HG02981 (cell line): ENCODE measurements around the gene MAST4.

ENCODE experiments used
- ATAC-seq: cut with Tn5 transposase; IDR thresholded peaks from one replicate; pipeline ENCODE4 v1.9.1; 2021; ENCODE audit warnings: mild to moderate bottlenecking, moderate library complexity; ENCODE audit not compliant: unreplicated experiment

MAST4 gene

DNA sequence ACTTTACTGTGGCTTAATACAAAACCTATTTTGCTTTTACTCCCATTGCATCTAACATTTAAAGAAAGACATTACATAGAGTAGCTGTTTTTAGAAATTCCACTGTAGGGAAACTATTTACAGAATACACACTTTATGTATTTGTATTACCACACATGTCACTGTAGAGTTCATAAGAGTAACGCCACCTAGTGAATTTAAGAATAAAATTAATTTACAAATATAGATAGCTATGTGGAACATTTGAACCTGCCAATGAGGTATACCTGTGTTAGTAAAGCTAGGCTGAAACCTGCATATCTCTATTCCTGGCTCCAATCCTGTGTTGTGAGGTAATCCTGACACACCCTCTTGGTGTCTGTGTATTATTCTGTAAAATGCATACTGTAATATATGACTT, 234.4 kb downstream of the MAST4 start:
- ATAC-seq = no peak

- ATAC-seq = no peak
Measured at GRCh38 chr5:66839636-66840185, 243.5 kb downstream of the MAST4 start.

- peak; percentile 99 for ATAC-seq
Measured at GRCh38 chr5:66840511-66841013, 244.4 kb downstream of the MAST4 start.

DNA sequence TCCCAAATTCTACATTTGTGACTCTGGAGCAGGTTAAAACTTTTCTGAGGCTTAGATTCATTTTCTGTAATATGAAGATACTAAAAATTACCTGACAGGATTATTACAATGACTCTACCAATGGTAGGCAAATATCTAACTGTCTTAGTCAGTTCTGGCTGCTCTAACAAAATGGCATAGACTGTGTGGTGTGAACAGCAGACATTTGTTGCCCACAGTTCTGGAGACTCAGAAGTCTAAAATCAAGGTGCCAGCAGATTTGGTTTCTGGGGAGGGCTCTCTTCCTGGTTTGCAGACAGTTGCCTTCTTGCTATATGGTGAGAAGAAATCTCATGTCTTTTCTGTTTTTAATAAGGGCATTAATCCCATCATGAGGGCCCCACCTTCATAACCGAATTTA, 245.1 kb downstream of the MAST4 start:
- no peak for ATAC-seq

- ATAC-seq = no peak
Measured at GRCh38 chr5:66842540-66842939, 246.3 kb downstream of the MAST4 start.

GRCh38 chr5:66843065-66843464, 246.9 kb downstream of the MAST4 start:
- ATAC-seq = no peak

DNA sequence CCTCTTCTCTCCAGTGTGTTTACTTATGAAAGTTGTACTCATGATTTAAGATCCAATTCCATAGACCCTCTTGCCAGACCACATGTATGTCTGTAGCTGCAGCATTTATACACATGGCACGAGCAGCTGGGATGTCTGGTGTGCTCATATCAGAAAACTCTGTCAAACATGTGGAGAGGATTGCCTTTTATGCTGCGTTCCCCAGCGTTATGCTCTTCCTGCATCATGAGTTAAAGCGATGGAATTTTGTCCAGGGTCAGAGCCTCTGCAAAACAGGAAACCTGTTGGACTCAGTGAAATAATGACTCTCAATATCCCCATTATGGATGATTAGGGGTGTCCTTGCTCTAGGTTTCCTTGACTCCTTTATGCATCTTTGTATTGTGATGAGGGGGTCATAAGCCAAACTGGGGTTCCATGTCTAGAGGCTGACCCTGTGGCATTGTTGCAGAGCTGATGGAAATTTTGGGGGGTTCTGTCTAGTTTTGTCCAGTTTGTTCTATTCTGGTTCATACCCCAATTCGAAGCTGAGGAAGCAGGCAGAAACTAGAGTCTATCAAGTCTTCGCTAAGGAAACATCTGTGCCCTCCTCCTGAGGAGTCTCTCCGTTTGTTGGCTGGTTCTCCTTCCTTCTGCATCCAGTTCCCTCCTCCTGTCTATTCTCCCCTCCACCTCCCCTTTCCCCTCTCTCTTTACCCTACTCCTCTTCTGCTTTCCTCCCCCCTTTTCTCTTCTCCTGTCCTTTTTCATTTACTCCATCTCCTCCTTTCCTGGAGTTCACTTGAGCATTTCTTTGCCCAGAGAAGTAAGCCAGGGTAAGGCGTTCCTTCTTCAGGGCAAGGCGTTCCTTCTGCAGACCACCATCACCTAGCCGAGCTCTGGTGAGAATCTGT, 252.8 kb downstream of the MAST4 start:
- ATAC-seq = no peak

GRCh38 chr5:66849803-66850202, 253.6 kb downstream of the MAST4 start:
- no peak for ATAC-seq

DNA sequence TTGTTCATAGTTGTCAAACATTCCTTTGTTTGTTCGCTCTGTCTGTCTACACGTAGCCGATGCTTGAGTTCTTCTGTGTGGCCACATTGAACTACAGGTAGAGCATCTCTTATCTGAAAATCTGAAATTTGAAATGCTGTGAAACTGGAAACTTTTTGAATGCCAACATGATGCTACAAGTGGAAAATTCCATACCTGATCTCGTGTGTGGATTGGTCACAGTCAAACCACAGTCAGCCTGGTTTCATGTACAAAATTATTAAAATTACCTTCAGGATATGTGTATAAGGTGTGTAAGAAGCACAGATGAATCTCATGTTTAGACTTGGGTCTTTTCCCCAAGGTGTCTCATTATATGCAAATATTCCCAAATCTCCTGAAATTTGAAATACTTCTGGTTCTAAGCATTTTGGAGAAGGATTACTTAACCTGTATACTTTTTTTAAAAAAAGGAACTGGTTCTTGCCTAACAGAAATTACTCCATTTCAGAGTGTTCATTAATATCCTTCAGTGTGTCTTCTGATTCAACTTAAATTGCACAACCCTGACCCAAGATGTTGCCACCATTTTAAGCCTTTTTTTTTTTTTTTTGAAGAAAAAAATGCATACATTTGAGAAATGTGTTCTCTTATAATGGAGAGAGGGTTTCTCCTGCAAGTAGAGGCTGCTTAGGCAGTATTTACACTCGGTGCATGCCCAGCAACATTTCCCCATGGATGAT, 254.3 kb downstream of the MAST4 start:
- no peak for ATAC-seq

GRCh38 chr5:66851306-66851705, 255.1 kb downstream of the MAST4 start:
- no peak for ATAC-seq

GRCh38 chr5:66854416-66854815, 258.2 kb downstream of the MAST4 start:
- no peak for ATAC-seq

DNA sequence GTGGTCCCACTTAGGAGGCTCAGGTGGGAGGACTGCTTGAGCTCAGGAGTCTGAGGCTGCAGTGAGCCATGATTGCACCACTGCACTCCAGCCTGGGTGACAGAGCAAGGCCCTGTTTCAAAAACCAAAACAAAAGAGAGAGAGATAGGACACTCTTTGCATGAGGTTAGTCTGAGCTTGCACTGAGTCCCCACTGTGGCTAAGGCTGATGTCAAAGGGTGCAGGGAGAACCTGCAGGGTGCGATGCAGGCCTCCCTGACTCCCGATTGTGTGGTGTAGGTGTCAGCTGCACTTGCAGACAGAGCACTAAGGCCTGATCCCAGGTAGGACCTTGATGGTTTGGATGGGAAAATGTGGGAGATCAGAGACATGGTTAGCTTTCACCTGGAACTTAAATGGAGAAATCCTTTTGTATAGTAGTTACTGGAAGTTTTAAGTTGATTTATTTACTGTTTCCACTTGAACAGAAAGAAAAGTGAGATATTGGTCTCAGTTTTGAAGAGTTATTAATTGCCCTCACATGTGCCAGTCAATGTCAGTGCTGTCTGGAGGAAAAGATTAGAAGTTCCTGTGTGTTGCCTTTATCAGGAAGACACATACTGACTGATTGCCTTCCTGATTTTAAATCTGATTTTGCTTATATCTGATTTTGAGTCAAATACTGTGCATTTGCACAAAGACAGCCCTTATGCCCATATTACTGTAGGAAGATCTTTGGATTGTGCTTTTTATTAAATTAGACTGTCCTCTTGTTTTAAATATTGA, 260.0 kb downstream of the MAST4 start:
- no peak for ATAC-seq

- no peak for ATAC-seq
Measured at GRCh38 chr5:66859526-66859925, 263.3 kb downstream of the MAST4 start.

- ATAC-seq = no peak
Measured at GRCh38 chr5:66860199-66860975, 264.2 kb downstream of the MAST4 start.

DNA sequence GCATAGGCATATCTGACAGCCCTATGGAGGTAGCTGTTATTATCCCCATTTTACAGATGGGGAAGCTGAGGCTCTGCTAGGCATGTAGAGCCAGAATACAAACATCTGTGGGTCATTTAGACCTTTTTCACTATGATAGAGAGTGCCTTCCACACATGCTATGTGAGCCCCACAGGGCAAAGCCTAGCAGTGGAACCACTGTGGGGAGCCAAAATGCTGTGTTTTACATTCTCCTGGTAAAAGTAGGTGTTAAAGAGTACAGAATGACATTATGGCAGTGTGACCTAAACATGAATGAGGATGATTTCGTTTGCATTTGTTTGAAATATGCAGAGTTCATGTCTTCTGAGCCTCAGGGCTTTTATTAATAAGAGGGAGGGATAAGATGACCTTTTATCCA, 265.2 kb downstream of the MAST4 start:
- ATAC-seq = no peak

GRCh38 chr5:66862020-66862419, 265.8 kb downstream of the MAST4 start:
- no peak for ATAC-seq

GRCh38 chr5:66863243-66864170, 267.3 kb downstream of the MAST4 start:
- no peak for ATAC-seq

- ATAC-seq = no peak
Measured at GRCh38 chr5:66864240-66864884, 268.2 kb downstream of the MAST4 start.
